Stomach (tissue), 4 donors: ENCODE results near the gene SMARCC1.

Source experiments
- POLR2A ChIP-seq, 4 donors: fragments of 450-650 bp; IDR thresholded peaks; one replicate each; pipeline ENCODE4 v1.6.1; 2016; ENCODE audit warnings: antibody characterized with exemption in 4 of 4, control low read depth in 2 of 4, mild to moderate bottlenecking in 1 of 4, moderate library complexity in 1 of 4
- POLR2AphosphoS5 ChIP-seq, 3 donors: sonication (generic); formaldehyde crosslinking; IDR thresholded peaks; one replicate each; pipeline ENCODE4 v1.6.1; 2016; ENCODE audit warnings: antibody characterized with exemption in 3 of 3
- TF ChIP-seq, protein P1 (sequence below), 7 experiments: fragments of 450-650 bp in 4 of 7; fragments of 200-600 bp in 3 of 7; sonication (generic) in 3 of 7; IDR thresholded peaks; one replicate each; pipeline ENCODE4 v1.5.1; 2016 to 2019; ENCODE audit warnings: antibody characterized with exemption in 7 of 7, control low read depth in 2 of 7, mild to moderate bottlenecking in 1 of 7

GRCh38 chr3:47613722-47614121 is 168.0 kb downstream of the SMARCC1 start:
- TF ChIP-seq, protein P1, sequence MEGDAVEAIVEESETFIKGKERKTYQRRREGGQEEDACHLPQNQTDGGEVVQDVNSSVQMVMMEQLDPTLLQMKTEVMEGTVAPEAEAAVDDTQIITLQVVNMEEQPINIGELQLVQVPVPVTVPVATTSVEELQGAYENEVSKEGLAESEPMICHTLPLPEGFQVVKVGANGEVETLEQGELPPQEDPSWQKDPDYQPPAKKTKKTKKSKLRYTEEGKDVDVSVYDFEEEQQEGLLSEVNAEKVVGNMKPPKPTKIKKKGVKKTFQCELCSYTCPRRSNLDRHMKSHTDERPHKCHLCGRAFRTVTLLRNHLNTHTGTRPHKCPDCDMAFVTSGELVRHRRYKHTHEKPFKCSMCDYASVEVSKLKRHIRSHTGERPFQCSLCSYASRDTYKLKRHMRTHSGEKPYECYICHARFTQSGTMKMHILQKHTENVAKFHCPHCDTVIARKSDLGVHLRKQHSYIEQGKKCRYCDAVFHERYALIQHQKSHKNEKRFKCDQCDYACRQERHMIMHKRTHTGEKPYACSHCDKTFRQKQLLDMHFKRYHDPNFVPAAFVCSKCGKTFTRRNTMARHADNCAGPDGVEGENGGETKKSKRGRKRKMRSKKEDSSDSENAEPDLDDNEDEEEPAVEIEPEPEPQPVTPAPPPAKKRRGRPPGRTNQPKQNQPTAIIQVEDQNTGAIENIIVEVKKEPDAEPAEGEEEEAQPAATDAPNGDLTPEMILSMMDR (IDR thresholded peaks at IDR 0.05), result no peak
- TF ChIP-seq POLR2A (IDR thresholded peaks at IDR 0.05) (no peak), POLR2AphosphoS5 (IDR thresholded peaks at IDR 0.05) (no peak)
